Right ventricle myocardium superior (tissue), 1 donor: ENCODE data around the gene FRMD4A. TPM values are rescaled to one million over a fixed set of nuclear protein-coding genes. Genes with fewer than 3 reads are reported as not detected.
"Not testable (repeated sequence)": the region's sequence is repeated elsewhere in the genome, so short reads cannot be mapped to it uniquely, and the experiment has no call there.

Experiments used
- ATAC-seq: fragments of 200-7000 bp; cut with Tn5 transposase; one replicate; pipeline ENCODE4 v1.9.1; 2020; ENCODE audit warnings: mild to moderate bottlenecking; ENCODE audit not compliant: poor library complexity
- DNase-seq: peaks from one replicate; pipeline ENCODE4 v3.0.0-alpha.2; 2020
- intact Hi-C: fragments of 100-400 bp; cut with DNase I; formaldehyde crosslinking; loops from one replicate; pipeline ENCODE4 v1.11.2; 2022
- total RNA-seq: library from RNA; stranded (reverse); fragmentation: NEBNext Ultra II Directional; extraction: Animal tissue kit (Norgen Biotek cat#: 25700); gene quantifications from one replicate; pipeline ENCODE4 v1.2.1, GENCODE V29; 2021
- donor health status: DM: no; HTN: yes; CAD: no; lungs with severe emphysema.

FRMD4A gene
- total RNA-seq, 1 donor from 2014 or later = 33.2 TPM

DNA sequence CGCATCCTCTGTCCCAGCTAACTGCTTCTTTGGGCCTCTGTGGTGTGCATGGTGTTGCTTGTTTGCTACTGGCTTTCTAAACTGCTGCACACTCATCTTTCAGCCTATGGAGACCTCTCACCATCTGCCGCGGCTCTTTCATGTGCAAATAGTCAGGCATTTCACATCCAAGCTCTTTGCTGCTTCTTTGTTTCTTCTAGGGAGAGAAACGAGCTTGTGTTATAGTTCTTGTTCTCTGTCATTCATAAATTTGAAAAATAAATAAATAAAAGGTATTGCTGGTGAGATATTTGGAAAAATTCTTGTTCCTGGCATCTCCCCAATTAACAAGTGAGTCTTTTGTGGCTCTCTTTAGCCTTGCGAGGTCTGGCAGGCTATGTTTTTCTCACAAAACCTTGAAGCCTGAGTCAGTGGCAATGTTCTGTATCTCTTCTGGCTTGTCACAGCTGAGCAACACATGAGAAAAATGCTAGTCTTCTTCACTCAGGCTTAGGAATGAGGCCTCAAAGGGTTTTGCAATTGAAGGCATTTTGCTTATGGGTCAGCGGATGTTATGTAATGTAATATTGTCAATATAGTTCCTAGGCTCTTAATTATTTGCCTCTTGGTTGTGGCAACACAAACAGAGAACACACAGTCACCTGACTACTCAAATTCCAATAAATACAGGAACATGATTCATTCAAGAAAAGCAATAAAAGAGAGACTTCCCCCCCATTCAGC lies 274.0 kb downstream of the FRMD4A start:
- DNase-seq = no peak

DNA sequence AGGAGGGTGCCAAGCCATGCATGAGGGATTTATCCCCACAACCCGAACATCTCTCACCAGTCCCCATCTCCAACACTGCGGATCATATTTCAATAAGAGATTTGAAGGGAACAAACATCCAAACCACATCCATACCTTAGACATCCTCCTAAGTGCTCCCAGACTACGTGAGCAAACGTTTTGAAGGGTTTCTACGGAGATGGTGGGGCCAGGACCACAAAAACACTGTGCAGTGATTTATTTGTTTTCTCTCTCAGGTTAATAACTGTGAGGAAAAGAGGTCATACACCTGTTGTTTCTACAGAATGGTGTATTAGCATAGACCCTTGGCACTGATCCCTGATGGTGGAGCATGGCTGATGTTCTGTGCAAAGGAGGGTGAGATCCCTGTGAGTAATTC lies 277.8 kb downstream of the FRMD4A start:
- DNase-seq = no peak
- no peak for ATAC-seq
- intact Hi-C loops = no loop called here

More for the DNA sequence above, 274.0 kb downstream of the FRMD4A start:
- ATAC-seq = no peak
- intact Hi-C loops = no loop called here

DNA sequence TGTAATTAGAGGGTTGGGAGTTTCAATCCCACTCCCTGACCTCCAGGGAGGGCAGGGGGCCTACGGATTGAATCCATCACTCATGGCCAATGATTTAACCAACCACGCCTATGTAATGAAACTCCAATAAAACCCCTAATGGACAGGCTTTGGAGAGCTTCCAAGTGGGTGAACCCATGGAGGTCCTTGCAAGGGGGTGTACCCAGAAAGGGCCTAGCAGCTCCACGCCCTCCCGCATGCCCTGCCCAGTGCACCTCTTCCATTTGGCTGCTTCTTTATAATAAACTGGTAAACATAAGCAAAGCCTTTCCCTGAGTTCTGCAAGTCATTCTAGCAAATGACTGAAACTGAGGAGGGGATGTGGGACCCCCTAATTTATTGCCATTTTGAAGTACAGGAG lies 280.1 kb downstream of the FRMD4A start:
- ATAC-seq (no peak), DNase-seq (no peak)
- intact Hi-C loops = no loop called here

DNA sequence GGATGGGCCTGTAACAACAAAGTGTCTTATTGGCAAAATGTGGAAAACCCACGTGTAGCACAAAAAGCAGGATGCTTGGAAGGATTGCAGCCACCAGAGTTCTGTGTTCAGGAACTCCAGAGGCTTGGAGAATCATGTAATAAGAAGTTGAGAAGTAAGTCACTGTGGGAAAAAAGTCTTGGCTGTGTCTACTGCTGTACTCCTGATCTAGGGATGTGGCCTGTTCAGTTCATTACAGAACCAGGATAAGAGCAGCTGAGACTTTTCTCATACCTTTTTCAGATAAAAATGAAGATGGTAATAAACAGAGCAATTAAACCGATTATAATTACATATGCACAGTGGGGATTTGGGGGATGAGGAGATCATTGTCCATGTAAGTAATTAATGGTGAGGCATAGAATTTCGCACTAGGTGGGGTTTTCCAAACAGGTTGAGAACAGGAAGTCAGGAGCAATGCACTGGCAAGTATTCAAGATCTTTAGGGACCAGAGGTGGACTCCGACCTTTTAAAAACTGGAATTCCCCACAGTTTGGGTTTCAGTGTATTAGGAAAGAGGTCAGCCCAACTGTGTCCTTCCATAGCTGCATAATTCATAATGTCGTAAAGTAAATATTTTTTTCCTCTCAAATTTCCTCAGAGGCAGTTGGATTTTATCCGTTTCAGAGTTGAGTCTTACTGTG lies 281.7 kb downstream of the FRMD4A start:
- no peak for ATAC-seq
- no peak for DNase-seq
- intact Hi-C loops = no loop called here

DNA sequence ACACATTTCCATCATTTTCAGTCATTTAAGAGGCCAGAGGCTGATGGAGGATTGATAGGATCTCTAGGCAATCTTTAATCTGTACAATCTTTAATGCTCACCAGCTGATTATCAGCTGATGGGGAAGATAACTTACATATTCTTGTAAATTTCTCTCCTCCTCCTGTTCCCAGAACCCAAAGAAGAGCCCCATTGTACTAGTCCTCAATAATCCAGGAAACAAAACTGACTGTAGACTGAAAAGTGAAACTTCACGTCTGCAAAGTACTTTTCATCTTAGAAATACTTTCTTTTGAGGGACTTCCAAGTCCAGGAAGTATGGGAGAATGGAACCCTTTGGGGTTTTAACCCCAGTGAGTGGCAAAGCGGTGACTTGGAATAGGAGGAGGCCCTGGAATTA lies 283.3 kb downstream of the FRMD4A start:
- intact Hi-C loops = no loop called here

GRCh38 chr10:14042051-14042450 lies 288.7 kb downstream of the FRMD4A start:
- DNase-seq, intact Hi-C loops, ATAC-seq: not testable (repeated sequence)

More for the DNA sequence above, 283.3 kb downstream of the FRMD4A start:
- no peak for ATAC-seq
- no peak for DNase-seq

- intact Hi-C loops = no loop called here
- DNase-seq (no peak), ATAC-seq (peak; percentile 54)
Observed at GRCh38 chr10:14040787-14041631, 289.7 kb downstream of the FRMD4A start.

DNA sequence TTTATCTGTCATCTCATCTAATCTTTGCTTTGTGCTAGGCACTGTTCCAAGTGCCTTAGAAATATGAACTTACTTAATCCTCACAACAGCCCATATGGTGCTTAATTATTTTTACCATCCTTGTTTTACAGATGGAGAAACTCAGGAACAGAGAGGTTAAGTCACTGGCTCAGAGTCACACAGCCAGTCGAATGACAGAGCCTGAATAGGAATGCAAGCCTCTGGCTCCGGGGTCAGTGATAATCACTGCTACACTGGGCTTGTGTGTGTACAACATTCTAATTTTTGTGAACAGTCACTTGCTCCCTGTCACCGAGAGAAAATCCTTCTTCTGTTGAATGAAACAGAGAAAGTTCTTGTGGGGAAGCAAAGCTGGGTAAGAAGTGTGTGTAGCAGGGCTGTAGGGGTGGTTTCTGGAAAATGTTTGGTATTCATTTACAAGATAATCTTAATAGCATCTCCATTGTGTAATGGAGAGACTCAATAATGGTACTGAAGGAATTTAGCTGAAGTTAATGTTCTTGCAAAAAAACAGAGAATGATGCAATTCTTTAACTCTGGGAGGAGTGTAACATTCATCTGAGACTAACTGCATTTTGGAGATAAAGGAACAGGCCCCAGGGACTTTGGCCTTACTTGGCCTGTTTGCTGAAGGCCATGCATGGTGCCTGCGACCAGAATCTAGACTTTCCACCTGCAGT lies 290.6 kb downstream of the FRMD4A start:
- peak; percentile 83 for ATAC-seq
- intact Hi-C loops = no loop called here

DNA sequence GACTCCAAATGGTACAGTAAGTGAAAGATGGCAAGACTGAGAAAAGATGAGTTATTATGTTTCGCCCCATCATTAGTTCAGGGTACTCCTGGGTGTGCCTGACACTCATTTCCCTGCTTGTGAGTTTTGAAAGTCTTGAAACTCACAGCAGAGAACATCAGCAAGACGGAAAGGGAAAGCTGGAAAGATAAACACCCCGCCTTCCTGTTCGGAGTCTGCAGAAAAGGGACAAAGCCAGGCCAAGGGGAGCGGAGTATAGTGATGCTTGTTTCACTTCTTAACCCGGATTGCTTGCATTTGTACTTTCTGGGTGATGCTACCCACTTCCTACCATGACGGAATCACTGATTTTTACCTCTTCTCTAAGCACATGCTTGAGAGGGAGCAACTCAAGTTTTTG lies 294.5 kb downstream of the FRMD4A start:
- no peak for DNase-seq
- intact Hi-C loops = no loop called here

More for the DNA sequence above, 290.6 kb downstream of the FRMD4A start:
- no peak for DNase-seq

DNA sequence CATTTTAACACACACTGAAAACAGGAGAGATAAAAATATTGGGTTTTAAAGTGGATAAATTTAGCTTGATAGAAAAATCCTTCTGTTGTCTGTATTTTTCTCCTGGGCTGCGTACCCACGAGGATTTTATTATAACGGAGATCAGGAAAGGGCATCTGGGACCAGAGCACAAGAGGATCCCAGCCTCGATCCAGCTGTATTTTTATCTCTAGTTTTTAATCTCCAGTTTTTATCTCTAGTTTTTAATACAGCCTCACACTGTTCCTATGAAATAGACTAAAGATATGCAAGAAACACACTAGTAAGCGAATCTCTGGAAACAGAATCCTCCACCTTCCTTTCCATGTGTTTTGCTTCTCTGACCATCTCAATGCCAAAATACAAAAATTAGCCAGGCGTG lies 295.2 kb downstream of the FRMD4A start:
- intact Hi-C loops = no loop called here
- DNase-seq (no peak), ATAC-seq (no peak)

More for the DNA sequence above, 294.5 kb downstream of the FRMD4A start:
- no peak for ATAC-seq

- DNase-seq = no peak
- intact Hi-C loops = no loop called here
- no peak for ATAC-seq
Observed at GRCh38 chr10:14032406-14032998, 298.2 kb downstream of the FRMD4A start.

DNA sequence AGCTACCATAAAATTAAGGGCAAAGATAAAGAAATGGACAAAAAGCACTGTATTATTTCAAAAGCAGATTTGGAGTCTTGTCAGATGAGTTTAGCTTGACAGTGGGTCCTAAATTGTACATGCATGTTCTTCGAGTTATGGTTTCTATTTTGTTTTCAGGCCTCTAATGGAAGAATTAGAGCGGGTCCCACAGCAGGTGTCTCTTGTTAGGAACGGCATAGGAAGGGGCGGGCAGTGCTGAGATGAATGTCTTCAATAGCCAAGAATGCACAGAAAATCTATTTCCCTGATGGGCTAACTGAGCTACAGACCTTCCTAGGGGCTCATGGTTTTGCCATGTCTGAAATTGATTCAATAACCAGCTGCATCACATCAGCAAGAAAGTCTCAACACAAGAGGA lies 304.4 kb downstream of the FRMD4A start:
- DNase-seq = no peak
- intact Hi-C loops = no loop called here
- ATAC-seq = no peak

- intact Hi-C loops = no loop called here
- no peak for ATAC-seq
- DNase-seq = no peak
Observed at GRCh38 chr10:14025283-14026189, 305.2 kb downstream of the FRMD4A start.

DNA sequence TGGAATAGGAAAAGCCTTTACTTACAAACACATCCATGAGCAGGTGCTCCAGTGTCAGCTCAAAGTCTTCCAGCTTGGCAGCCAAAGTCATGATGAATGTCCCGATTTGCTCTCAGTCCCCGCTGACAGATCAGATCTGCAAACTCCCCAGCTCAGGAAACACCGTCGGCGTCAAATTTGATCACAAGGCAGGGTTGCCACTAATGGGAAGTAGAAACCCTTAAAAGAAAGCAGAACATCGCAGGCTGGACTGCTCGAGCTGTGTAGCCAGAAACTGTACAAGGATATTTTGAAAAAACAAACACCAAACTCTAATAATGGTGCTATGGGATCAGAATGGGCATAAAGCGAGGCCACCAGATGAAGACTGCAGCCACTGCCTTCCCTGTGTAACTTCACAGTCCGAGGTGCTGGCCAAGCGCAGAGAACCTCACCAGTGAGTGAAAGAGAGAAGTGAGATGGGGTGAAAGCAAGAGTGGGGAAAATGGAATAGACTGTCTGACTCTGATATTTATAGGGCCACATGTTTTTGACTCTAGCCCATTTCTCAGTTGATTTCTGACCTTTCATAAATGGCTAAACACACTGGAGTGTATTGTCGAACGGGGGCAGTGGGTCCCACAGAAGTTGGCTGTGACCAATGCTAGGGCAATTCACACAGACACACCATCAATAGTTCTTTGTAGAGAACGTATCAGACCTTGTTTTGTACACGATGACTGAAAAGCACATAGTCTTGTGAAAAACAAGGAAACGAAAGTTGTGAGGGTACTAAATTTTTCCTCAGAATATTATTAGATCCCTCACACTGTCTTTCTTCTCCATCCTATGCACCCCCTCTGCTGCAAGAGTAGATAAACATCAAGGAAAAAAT lies 306.2 kb downstream of the FRMD4A start:
- ATAC-seq (peak; percentile 48), DNase-seq (no peak)
- intact Hi-C loops = no loop called here

GRCh38 chr10:14023673-14024328 lies 306.9 kb downstream of the FRMD4A start:
- no peak for DNase-seq
- intact Hi-C loops = no loop called here
- no peak for ATAC-seq
